Panc1 (cell line): ENCODE measurements around the gene CHST10. TPM values are rescaled to one million over a fixed set of nuclear protein-coding genes. Genes with fewer than 3 reads are reported as not detected.

ENCODE experiments used
- ATAC-seq: fragments of 200-7000 bp; cut with Tn5 transposase; 2 replicates; pipeline ENCODE4 v1.9.1; 2020; ENCODE audit warnings: mild to moderate bottlenecking, moderate library complexity
- BruUV-seq: library from RNA; stranded (reverse); fragments of 400-500 nt; replicated peaks from 2 replicates; lab custom pipeline; 2021; lab: Mats Ljungman, UMichigan
- CTCF ChIA-PET: fragments of 300-600 bp; sonication (Branson Sonifier 250); formaldehyde crosslinking; loops from one replicate; lab custom pipeline; 2022; ENCODE audit warnings: antibody characterized with exemption; lab: Charles Lee
- POLR2A ChIA-PET: fragments of 300-600 bp; sonication (Branson Sonifier 250); formaldehyde crosslinking; loops from one replicate; lab custom pipeline; 2022; ENCODE audit warnings: antibody characterized with exemption; lab: Charles Lee
- DNase-seq: peaks from one replicate; pipeline ENCODE4 v3.0.0-alpha.2; 2010; ENCODE audit warnings: low read depth, low spot score
- H3K27ac ChIP-seq: 2 replicates; pipeline ENCODE4 v1.5.1; 2011; ENCODE audit warnings: mild to moderate bottlenecking, low read length, inconsistent platforms
- H3K27me3 ChIP-seq: fragments of 200-500 bp; sonication (Bioruptor generic); 2 replicates; pipeline ENCODE4 v1.6.0; 2014; ENCODE audit warnings: low read length, inconsistent platforms; ENCODE audit not compliant: control insufficient read depth, insufficient read depth
- H3K36me3 ChIP-seq: fragments of 200-500 bp; sonication (Bioruptor generic); 2 replicates; pipeline ENCODE4 v1.5.1; 2014; ENCODE audit warnings: inconsistent platforms, mild to moderate bottlenecking, low read length, moderate library complexity; ENCODE audit not compliant: control insufficient read depth, insufficient read depth
- H3K4me1 ChIP-seq: 2 replicates; pipeline ENCODE4 v1.5.1; 2011; ENCODE audit warnings: inconsistent platforms, mild to moderate bottlenecking, low read length, moderate library complexity; ENCODE audit not compliant: control insufficient read depth, insufficient read depth
- H3K4me3 ChIP-seq, 2 experiments: 2 replicates each; pipeline ENCODE4 v1.5.1; 2011 to 2012; ENCODE audit warnings: low read depth in 2 of 2, low read length in 2 of 2, mild to moderate bottlenecking in 2 of 2, inconsistent platforms in 1 of 2, moderate library complexity in 1 of 2
- H3K9me3 ChIP-seq: fragments of 200-500 bp; sonication (Bioruptor generic); 2 replicates; pipeline ENCODE4 v1.5.1; 2014; ENCODE audit warnings: low read depth, mild to moderate bottlenecking, inconsistent platforms, low read length, moderate library complexity; ENCODE audit not compliant: control insufficient read depth, insufficient read depth
- CTCF ChIP-seq: fragments of 450-650 bp; IDR thresholded peaks from 2 replicates; pipeline ENCODE4 v1.5.1; 2017; ENCODE audit warnings: mild to moderate bottlenecking
- POLR2AphosphoS5 ChIP-seq: IDR thresholded peaks from 2 replicates; pipeline ENCODE4 v1.6.1; 2012; ENCODE audit warnings: mild to moderate bottlenecking, low read depth, low read length, moderate library complexity
- REST ChIP-seq, 2 experiments: IDR thresholded peaks; 2 replicates each; pipeline ENCODE4 v1.6.1; 2011 to 2012; ENCODE audit warnings: low read depth in 2 of 2, control low read depth in 1 of 2, low read length in 1 of 2, mild to moderate bottlenecking in 1 of 2, moderate library complexity in 1 of 2; ENCODE audit not compliant: insufficient read depth in 1 of 2
- SIN3A ChIP-seq: IDR thresholded peaks from 2 replicates; pipeline ENCODE4 v1.6.1; 2012; ENCODE audit warnings: low read depth, mild to moderate bottlenecking, low read length, moderate library complexity, borderline replicate concordance; ENCODE audit not compliant: insufficient read depth
- TCF7L2 ChIP-seq: IDR thresholded peaks from 2 replicates; pipeline ENCODE4 v1.6.1; 2011; ENCODE audit warnings: mild to moderate bottlenecking, low read depth, low read length, inconsistent platforms
- in situ Hi-C: cut with HindIII; loops from 2 replicates; pipeline ENCODE4 v1.10.0; 2016; ENCODE audit warnings: low sequenced_read_pairs, low pct_unique_long_range_greater_than_20kb
- intact Hi-C: fragments of 100-400 bp; cut with micrococcal nuclease; formaldehyde crosslinking; loops from one replicate; pipeline ENCODE4 v1.10.0; 2022; ENCODE audit not compliant: unreplicated experiment
- total RNA-seq: library from RNA; stranded (reverse); gene quantifications from one replicate; pipeline ENCODE4 v1.2.1, GENCODE V29; 2021; ENCODE audit not compliant: unreplicated experiment

Gene CHST10
- total RNA-seq, 1 experiment from 2014 or later, result 22.0 TPM

- ATAC-seq, result no peak
- DNase-seq, result no peak
- ChIA-PET CTCF (no interaction called here), POLR2A (no interaction called here)
- Histone ChIP-seq H3K27me3 (no peaks in the 10 kb centered on the region), H3K27ac (no peak overlapping the region), H3K36me3 (no peaks in the 10 kb centered on the region; the same call in 1 of the 2 replicates), H3K4me3 (no peak overlapping the region), H3K9me3 (no peaks in the 10 kb centered on the region), H3K4me1 (peaks cover 14% of the 10 kb centered on the region; the same call in 1 of the 2 replicates)
- BruUV-seq, result no TSS peak
- intact Hi-C loops, result no loop called here
- in situ Hi-C loops, result no loop called here
- TF ChIP-seq CTCF (no peak), TCF7L2 (no peak), REST (IDR thresholded peaks at IDR 0.05; ENCODE audit: insufficient read depth in 1 of 2, low read depth in 2 of 2, low read length in 1 of 2) (no peak), POLR2AphosphoS5 (no peak), SIN3A (no peak)
Measured at GRCh38 chr2:100412881-100413321, 4.6 kb downstream of the CHST10 start.

GRCh38 chr2:100412466-100412865 lies 5.0 kb downstream of the CHST10 start:
- ATAC-seq (no peak), DNase-seq (no peak)
- ChIA-PET CTCF (no interaction called here), POLR2A (no interaction called here)
- no TSS peak for BruUV-seq
- intact Hi-C loops (no loop called here), in situ Hi-C loops (no loop called here)
- Histone ChIP-seq H3K27me3 (no peaks in the 10 kb centered on the region), H3K4me1 (peaks cover 12% of the 10 kb centered on the region; the same call in 1 of the 2 replicates), H3K27ac (no peak overlapping the region), H3K36me3 (no peaks in the 10 kb centered on the region; the same call in 1 of the 2 replicates), H3K9me3 (no peaks in the 10 kb centered on the region), H3K4me3 (no peak overlapping the region)
- TF ChIP-seq SIN3A (no peak), CTCF (no peak), TCF7L2 (no peak), REST (IDR thresholded peaks at IDR 0.05; ENCODE audit: insufficient read depth in 1 of 2, low read depth in 2 of 2, low read length in 1 of 2) (no peak), POLR2AphosphoS5 (no peak)
